GM23338 (cell line): Measurements from ENCODE around the gene SREBF2.

Source experiments
- CREB1 ChIP-seq: fragments of 250-450 bp; sonication (Bioruptor Pico); IDR thresholded peaks from 2 replicates; pipeline ENCODE4 v1.5.0; 2020; ENCODE audit warnings: low read depth, mild to moderate bottlenecking, moderate library complexity
- CTCF ChIP-seq, 2 experiments: fragments of 200-600 bp in 1 of 2; sonication (generic) in 1 of 2; conservative IDR thresholded peaks; 2 replicates each; pipeline versions ENCODE4 v1.5.1 to v1.6.1; 2016 to 2017; ENCODE audit warnings: antibody characterized with exemption in 2 of 2, low read depth in 2 of 2, mild to moderate bottlenecking in 2 of 2, moderate library complexity in 1 of 2
- ETS1 ChIP-seq: IDR thresholded peaks from 2 replicates; pipeline ENCODE4 v1.6.1; 2016; ENCODE audit warnings: antibody characterized with exemption
- EZH2 ChIP-seq: fragments of 200-600 bp; sonication (generic); IDR thresholded peaks from one replicate; pipeline ENCODE4 v1.8.0; 2017; ENCODE audit warnings: antibody characterized with exemption, mild to moderate bottlenecking, low read depth; ENCODE audit not compliant: unreplicated experiment
- EZH2phosphoT487 ChIP-seq: fragments of 200-600 bp; sonication (generic); IDR thresholded peaks from one replicate; pipeline ENCODE4 v1.8.1; 2018; ENCODE audit warnings: antibody characterized with exemption; ENCODE audit not compliant: unreplicated experiment
- JUNB ChIP-seq: IDR thresholded peaks from one replicate; pipeline ENCODE4 v1.6.1; 2016; ENCODE audit warnings: antibody characterized with exemption; ENCODE audit not compliant: unreplicated experiment
- NANOG ChIP-seq: IDR thresholded peaks from 2 replicates; pipeline ENCODE4 v1.6.1; 2016; ENCODE audit warnings: antibody characterized with exemption, borderline replicate concordance
- POLR2AphosphoS5 ChIP-seq: IDR thresholded peaks from 2 replicates; pipeline ENCODE4 v1.6.1; 2016; ENCODE audit warnings: antibody characterized with exemption, low read depth
- REST ChIP-seq: IDR thresholded peaks from one replicate; pipeline ENCODE4 v1.6.1; 2018; ENCODE audit warnings: antibody characterized with exemption; ENCODE audit not compliant: unreplicated experiment
- STAT1 ChIP-seq: IDR thresholded peaks from one replicate; pipeline ENCODE4 v1.6.1; 2016; ENCODE audit warnings: antibody characterized with exemption; ENCODE audit not compliant: unreplicated experiment
- ZNF331 ChIP-seq: fragments of 250-450 bp; sonication (Bioruptor Pico); IDR thresholded peaks from 2 replicates; pipeline ENCODE4 v1.5.0; 2020; ENCODE audit warnings: low read depth, mild to moderate bottlenecking, moderate library complexity

- no peak for TF ChIP-seq CTCF (conservative IDR thresholded peaks at IDR 0.05; ENCODE audit: low read depth in 2 of 2)
- TF ChIP-seq EZH2phosphoT487: no peak
- no peak for TF ChIP-seq EZH2
- no peak for TF ChIP-seq CREB1
- TF ChIP-seq POLR2AphosphoS5: no peak
- TF ChIP-seq ETS1: no peak
- no peak for TF ChIP-seq NANOG
- TF ChIP-seq REST: no peak
- TF ChIP-seq JUNB: no peak
- TF ChIP-seq STAT1: no peak
- no peak for TF ChIP-seq ZNF331
Observed at GRCh38 chr22:41834005-41834944, 1.4 kb downstream of the SREBF2 start.
